Stimulated activated CD4-positive, alpha-beta T cell treated with anti-CD3 and anti-CD28 coated beads, Interleukin-15, amount 100 ng/mL, for 48 hours (primary cell): Measurements from ENCODE around the gene RASSF10.

Source experiments
- DNase-seq, 2 donors: peaks; one replicate each; pipeline ENCODE4 v3.0.0-alpha.2; 2020; ENCODE audit warnings: low read depth in 2 of 2

Gene RASSF10

GRCh38 chr11:13008625-13009475 is at the start of gene RASSF10:
Gene RASSF10 (plus strand): TSS chr11:13009316. CDS start chr11:13009577, 261 bp downstream.
- no peak for DNase-seq

GRCh38 chr11:12961615-12962014 is 47.5 kb upstream of the RASSF10 start:
- no peak for DNase-seq

- DNase-seq, result no peak
Observed at GRCh38 chr11:12962306-12962705, 46.8 kb upstream of the RASSF10 start.

GRCh38 chr11:12963051-12963450 is 46.1 kb upstream of the RASSF10 start:
- DNase-seq, result no peak

GRCh38 chr11:12963792-12964536 is 45.2 kb upstream of the RASSF10 start:
- peak; percentile 38 to 46 for DNase-seq

- DNase-seq, result no peak
Observed at GRCh38 chr11:12964650-12965049, 44.5 kb upstream of the RASSF10 start.

- DNase-seq, result no peak
Observed at GRCh38 chr11:12966002-12966401, 43.1 kb upstream of the RASSF10 start.

- no peak for DNase-seq
Observed at GRCh38 chr11:12968101-12968500, 41.0 kb upstream of the RASSF10 start.

- no peak for DNase-seq
Observed at GRCh38 chr11:12968826-12969225, 40.3 kb upstream of the RASSF10 start.

GRCh38 chr11:12971955-12972354 is 37.2 kb upstream of the RASSF10 start:
- no peak for DNase-seq

GRCh38 chr11:12973528-12974181 is 35.5 kb upstream of the RASSF10 start:
- no peak for DNase-seq

GRCh38 chr11:12975195-12975594 is 33.9 kb upstream of the RASSF10 start:
- DNase-seq, result no peak

GRCh38 chr11:12979928-12980689 is 29.0 kb upstream of the RASSF10 start:
- no peak for DNase-seq

- DNase-seq, result no peak
Observed at GRCh38 chr11:12981676-12982522, 27.2 kb upstream of the RASSF10 start.

GRCh38 chr11:12983336-12983735 is 25.8 kb upstream of the RASSF10 start:
- no peak for DNase-seq

- DNase-seq, result no peak
Observed at GRCh38 chr11:12986194-12986898, 22.8 kb upstream of the RASSF10 start.

GRCh38 chr11:12989428-12990161 is 19.5 kb upstream of the RASSF10 start:
- no peak for DNase-seq

- no peak for DNase-seq
Observed at GRCh38 chr11:12990162-12990480, 19.0 kb upstream of the RASSF10 start.

- DNase-seq, result no peak
Observed at GRCh38 chr11:12991426-12991825, 17.7 kb upstream of the RASSF10 start.

- DNase-seq, result no peak
Observed at GRCh38 chr11:12993626-12994025, 15.5 kb upstream of the RASSF10 start.
